ENCODE data around the gene RALGPS1. TPM values are rescaled to one million over a fixed set of nuclear protein-coding genes. Genes with fewer than 3 reads are reported as not detected.

RALGPS1 gene
- total and polyA plus RNA-seq, 2 of the 8 experiments (the other 6 are each of a cell fraction or from before 2014, with no cell fraction given), result 20.0 to 23.5 TPM

- H3K27ac ChIP-seq (ENCODE audit: low read depth, low read length), result no peak overlapping the region
- WGBS, 2 experiments (ENCODE audit: extremely low coverage in 1 of 2, insufficient coverage in 1 of 2, insufficient read length in 1 of 2, insufficient replicate concordance in 2 of 2, low coverage in 1 of 2, low lambda C conversion rate in 2 of 2, missing lambda C conversion rate in 1 of 2), result 93% methylated on average over 13 of the region's 15 CpGs; no CpG with 5 or more reads in 1 of the 2 experiments
- TF ChIP-seq BRCA1 (IDR thresholded peaks at IDR 0.05; ENCODE audit: low read depth, low read length) (no peak), GTF2F1 (IDR thresholded peaks at IDR 0.05; ENCODE audit: borderline replicate concordance, low read depth, low read length) (no peak), SRF (IDR thresholded peaks at IDR 0.05; ENCODE audit: low read depth, low read length) (no peak), EZH2 (IDR thresholded peaks at IDR 0.05; ENCODE audit: low read depth, low read length, severe bottlenecking) (no peak), BACH1 (IDR thresholded peaks at IDR 0.05; ENCODE audit: low read length) (no peak), GABPA (IDR thresholded peaks at IDR 0.05; ENCODE audit: borderline replicate concordance, insufficient read depth, low read length) (no peak), RFX5 (IDR thresholded peaks at IDR 0.05; ENCODE audit: borderline replicate concordance, low read depth, low read length) (no peak), JUN (IDR thresholded peaks at IDR 0.05; ENCODE audit: low read depth, low read length) (no peak), BCL11A (IDR thresholded peaks at IDR 0.05; ENCODE audit: low read depth in 2 of 2, low read length in 2 of 2) (no peak), NRF1 (IDR thresholded peaks at IDR 0.05; ENCODE audit: low read depth, low read length) (no peak)
Measured at GRCh38 chr9:127179633-127180441, 265.3 kb downstream of the RALGPS1 start.

More at GRCh38 chr9:127179633-127180441, 265.3 kb downstream of the RALGPS1 start:
- no peaks in the 10 kb centered on the region for H3K79me2 ChIP-seq (ENCODE audit: control insufficient read depth in 1 of 2, insufficient read depth in 2 of 2, low read length in 2 of 2)
- no peaks in the 10 kb centered on the region for H3K36me3 ChIP-seq (ENCODE audit: control insufficient read depth in 2 of 4, insufficient read depth in 4 of 4, low read length in 3 of 4)
- DNase-seq (ENCODE audit: low read depth in 1 of 2, low spot score in 2 of 2) (no peak), FAIRE-seq (no peak)
- no peak overlapping the region for H2BK120ac ChIP-seq (replicated peaks; ENCODE audit: low read depth, low read length)
- no peak overlapping the region for H4K8ac ChIP-seq (ENCODE audit: extremely low read depth, insufficient read depth, low read length)
- H3K4me3 ChIP-seq (ENCODE audit: extremely low read depth in 1 of 4, insufficient read depth in 2 of 4, low read depth in 3 of 4, low read length in 4 of 4), result no peak overlapping the region
- no peaks in the 10 kb centered on the region for H4K20me1 ChIP-seq (replicated peaks in 1 of 2; ENCODE audit: control insufficient read depth in 1 of 2, insufficient read depth in 2 of 2, low read length in 2 of 2)
- no peak overlapping the region for H3K4ac ChIP-seq (replicated peaks; ENCODE audit: insufficient read length, low read depth, low read length)
- no peaks in the 10 kb centered on the region; the same call in 1 of the 2 replicates for H3K79me1 ChIP-seq (ENCODE audit: low read depth, low read length)
- H3K4me1 ChIP-seq (replicated peaks in 1 of 4; ENCODE audit: control insufficient read depth in 3 of 4, insufficient read depth in 4 of 4, low read length in 3 of 4), result peaks cover 0 to 6% (median under 1%) of the 10 kb centered on the region in 4 experiments; a peak in 4 of 7 replicates
- no peaks in the 10 kb centered on the region for H3K9me3 ChIP-seq (ENCODE audit: insufficient read depth in 2 of 2, low read depth in 1 of 2, low read length in 1 of 2)
- no peak overlapping the region for H4K91ac ChIP-seq (replicated peaks; ENCODE audit: insufficient read length, low read length)
- no peak overlapping the region for H3K23ac ChIP-seq (ENCODE audit: insufficient read length)
- no peak overlapping the region for H2BK20ac ChIP-seq (ENCODE audit: low read length)
- POLR2A ChIA-PET (ENCODE audit: partially characterized antibody), result interaction anchor here (1.0 kb wide), 1 partner anchor 8 kb away, joined by 3 read pairs; no protein-coding TSS in a partner anchor
- H3K18ac ChIP-seq (ENCODE audit: extremely low read depth, low read length), result 0 out of 2 replicates have a peak overlapping the region, but pooled peaks have one; percentile 19
- no peaks in the 10 kb centered on the region for H3K23me2 ChIP-seq (ENCODE audit: low read depth, low read length)
- no peak overlapping the region for H2AFZ ChIP-seq (ENCODE audit: low read length)
- H2BK12ac ChIP-seq (ENCODE audit: low read depth, low read length), result 0 out of 2 replicates have a peak overlapping the region, but pooled peaks have one; percentile 39
- no peak overlapping the region for H3K56ac ChIP-seq (replicated peaks; ENCODE audit: insufficient read length, low read depth, low read length)
- H3K27me3 ChIP-seq (replicated peaks in 1 of 4; ENCODE audit: control insufficient read depth in 3 of 4, extremely low read depth in 1 of 4, insufficient read depth in 3 of 4, low read length in 3 of 4), result no peaks in the 10 kb centered on the region
- no peak overlapping the region for H4K5ac ChIP-seq (ENCODE audit: insufficient read length, low read depth, low read length)
- H3K4me2 ChIP-seq (ENCODE audit: insufficient read depth in 1 of 2, low read depth in 2 of 2, low read length in 2 of 2), result no peak overlapping the region
- no peak overlapping the region for H2BK15ac ChIP-seq (ENCODE audit: low read length)
- no peak overlapping the region; the same call in 1 of the 2 replicates for H2BK5ac ChIP-seq (ENCODE audit: low read depth, low read length)
- H3K9ac ChIP-seq (replicated peaks in 1 of 4; ENCODE audit: extremely low read depth in 1 of 4, low read depth in 3 of 4, low read length in 3 of 4), result no peak overlapping the region
- no peak overlapping the region for H2AK5ac ChIP-seq (ENCODE audit: low read depth, low read length)
- CTCF ChIA-PET (ENCODE audit: partially characterized antibody), result interaction anchor here (0.5 to 4.0 kb wide), 12 partner anchors 10 to 1748 kb away, joined by 3 to 27 read pairs (median 4); no protein-coding TSS in a partner anchor
- H3K14ac ChIP-seq (ENCODE audit: insufficient read length), result no peak overlapping the region

Data from H1 (cell line).